ENCODE measurements around the gene PSMB9. TPM values are rescaled to one million over a fixed set of nuclear protein-coding genes. Genes with fewer than 3 reads are reported as not detected.
"Not testable (repeated sequence)": the region's sequence is repeated elsewhere in the genome, so short reads cannot be mapped to it uniquely, and the experiment has no call there.

The PSMB9 gene
- total RNA-seq (ENCODE audit: low replicate concordance) = 5.7 and 16.9 TPM in 2 replicates
- long read RNA-seq, transcript PSMB9-207 (6 exons, 782 nt) = major isoform, 14 of 14 reads
- long read RNA-seq, partial matches to known transcripts = 0 of 14 reads
- long read RNA-seq, other reads (novel, unspliced or antisense) = 0 of 14 reads

- peaks cover 91% of the 10 kb centered on the region for H3K27me3 Mint-ChIP-seq
- H3K9me3 Mint-ChIP-seq = no peaks in the 10 kb centered on the region
- peak within 1 kb of the TSS; percentile 99 for H3K27ac Mint-ChIP-seq
- peaks cover 4% of the 10 kb centered on the region for H3K36me3 Mint-ChIP-seq
- TF ChIP-seq, protein P1, sequence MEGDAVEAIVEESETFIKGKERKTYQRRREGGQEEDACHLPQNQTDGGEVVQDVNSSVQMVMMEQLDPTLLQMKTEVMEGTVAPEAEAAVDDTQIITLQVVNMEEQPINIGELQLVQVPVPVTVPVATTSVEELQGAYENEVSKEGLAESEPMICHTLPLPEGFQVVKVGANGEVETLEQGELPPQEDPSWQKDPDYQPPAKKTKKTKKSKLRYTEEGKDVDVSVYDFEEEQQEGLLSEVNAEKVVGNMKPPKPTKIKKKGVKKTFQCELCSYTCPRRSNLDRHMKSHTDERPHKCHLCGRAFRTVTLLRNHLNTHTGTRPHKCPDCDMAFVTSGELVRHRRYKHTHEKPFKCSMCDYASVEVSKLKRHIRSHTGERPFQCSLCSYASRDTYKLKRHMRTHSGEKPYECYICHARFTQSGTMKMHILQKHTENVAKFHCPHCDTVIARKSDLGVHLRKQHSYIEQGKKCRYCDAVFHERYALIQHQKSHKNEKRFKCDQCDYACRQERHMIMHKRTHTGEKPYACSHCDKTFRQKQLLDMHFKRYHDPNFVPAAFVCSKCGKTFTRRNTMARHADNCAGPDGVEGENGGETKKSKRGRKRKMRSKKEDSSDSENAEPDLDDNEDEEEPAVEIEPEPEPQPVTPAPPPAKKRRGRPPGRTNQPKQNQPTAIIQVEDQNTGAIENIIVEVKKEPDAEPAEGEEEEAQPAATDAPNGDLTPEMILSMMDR (conservative IDR thresholded peaks at IDR 0.05) = peak; percentile 69
- H3K4me3 Mint-ChIP-seq = peak within 1 kb of the TSS; percentile 98
- peak; percentile 87 for DNase-seq (ENCODE audit: extremely low spot score, unreplicated experiment)
- H3K4me1 Mint-ChIP-seq (ENCODE audit: unreplicated experiment) = no peaks in the 10 kb centered on the region
These were observed at the start of gene PSMB9, which contains the start of gene TAP1 for GRCh38 chr6:32853541-32854375. TSS of gene PSMB9 (plus strand) at chr6:32854192. CDS start at chr6:32854230, 38 bp downstream. TSS of gene TAP1 (minus strand) at chr6:32853704. CDS start at chr6:32853636, 68 bp downstream.

- H3K36me3 Mint-ChIP-seq; H3K27ac Mint-ChIP-seq; DNase-seq (ENCODE audit: extremely low spot score, unreplicated experiment); H3K9me3 Mint-ChIP-seq; H3K4me3 Mint-ChIP-seq; H3K4me1 Mint-ChIP-seq (ENCODE audit: unreplicated experiment): not testable (repeated sequence)
- peaks cover 65% of the 10 kb centered on the region for H3K27me3 Mint-ChIP-seq
These were observed 48.6 kb upstream of the PSMB9 start for GRCh38 chr6:32805404-32805803.

DNA sequence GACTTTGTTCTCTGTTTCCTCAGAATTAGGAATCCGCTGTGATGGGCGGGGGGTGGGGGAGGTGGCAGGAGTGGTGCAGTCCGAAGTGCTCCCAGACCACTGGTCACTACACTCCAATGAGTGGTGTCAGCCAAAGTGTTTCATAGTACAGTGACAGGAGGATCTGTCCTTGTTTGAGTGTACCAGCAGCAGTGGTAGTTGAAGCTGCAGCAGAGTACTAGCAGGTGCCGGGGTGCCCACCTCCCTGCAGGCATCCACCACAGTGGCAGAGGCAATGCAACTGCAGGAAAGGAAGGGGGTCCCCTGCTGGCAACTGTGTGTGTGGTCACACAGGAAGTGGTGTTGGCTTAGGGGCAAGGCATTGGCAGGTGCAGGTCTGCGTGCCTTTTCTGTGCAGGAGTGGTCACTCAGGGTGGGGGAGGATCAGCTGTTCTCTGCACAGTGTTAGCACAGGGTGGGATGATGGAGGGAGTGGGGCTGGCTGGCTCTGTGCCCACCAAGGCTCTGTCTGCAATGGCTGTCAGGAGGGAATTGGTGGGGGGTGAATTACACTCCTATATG is 46.9 kb upstream of the PSMB9 start:
- no peak for DNase-seq (ENCODE audit: extremely low spot score, unreplicated experiment)
- no peak overlapping the region for H3K4me3 Mint-ChIP-seq
- H3K27me3 Mint-ChIP-seq = peaks cover 54% of the 10 kb centered on the region
- no peaks in the 10 kb centered on the region for H3K4me1 Mint-ChIP-seq (ENCODE audit: unreplicated experiment)
- TF ChIP-seq, protein P1 (conservative IDR thresholded peaks at IDR 0.05) = no peak
- no peaks in the 10 kb centered on the region for H3K9me3 Mint-ChIP-seq
- no peak overlapping the region for H3K27ac Mint-ChIP-seq
- H3K36me3 Mint-ChIP-seq = no peaks in the 10 kb centered on the region

DNA sequence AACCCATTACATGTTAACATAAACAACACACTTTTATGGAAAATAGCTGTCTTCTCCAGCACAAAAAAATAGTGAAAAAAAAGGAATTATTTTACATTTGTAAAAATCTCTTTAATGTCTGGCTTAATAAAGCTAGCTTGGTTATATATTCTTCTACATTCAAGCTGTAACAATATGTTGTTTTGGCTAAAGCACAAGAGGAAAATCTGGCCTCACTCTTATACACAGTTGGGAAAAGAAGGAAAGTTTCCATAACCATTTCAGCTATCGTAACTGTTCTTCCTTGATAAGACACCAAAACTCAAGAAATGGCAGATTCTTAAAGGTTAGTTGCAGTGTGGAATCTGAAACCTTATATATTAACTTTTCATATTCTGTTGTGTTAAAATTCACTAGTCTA is 44.8 kb upstream of the PSMB9 start:
- Mint-ChIP-seq H3K27ac (no peak overlapping the region), H3K4me3 (no peak overlapping the region), H3K27me3 (peaks cover 48% of the 10 kb centered on the region), H3K36me3 (no peaks in the 10 kb centered on the region), H3K4me1 (ENCODE audit: unreplicated experiment) (no peaks in the 10 kb centered on the region), H3K9me3 (no peaks in the 10 kb centered on the region)
- no peak for DNase-seq (ENCODE audit: extremely low spot score, unreplicated experiment)
- TF ChIP-seq, protein P1 (conservative IDR thresholded peaks at IDR 0.05) = no peak

DNA sequence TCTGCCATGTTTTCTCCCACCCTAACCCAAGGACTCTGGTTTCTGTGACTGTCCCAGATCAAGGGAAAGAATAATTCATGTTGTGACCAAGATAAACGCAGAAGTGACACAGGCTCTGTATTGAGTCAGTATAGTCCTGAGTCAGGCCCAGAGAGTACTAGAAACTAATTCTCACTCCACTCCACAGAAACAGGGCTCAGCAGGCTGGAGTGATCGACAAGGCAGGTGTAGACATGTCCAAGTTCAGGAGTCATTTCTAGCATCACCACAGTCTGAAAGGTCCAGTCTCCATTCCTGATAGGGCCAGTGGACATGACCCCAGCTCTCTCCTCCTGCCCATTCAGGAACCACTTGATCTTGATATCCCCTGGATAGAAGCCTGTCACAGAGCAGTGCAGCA is 39.8 kb upstream of the PSMB9 start:
- Mint-ChIP-seq H3K27me3 (peaks cover 22% of the 10 kb centered on the region), H3K9me3 (peaks cover 8% of the 10 kb centered on the region), H3K4me3 (no peak overlapping the region), H3K4me1 (ENCODE audit: unreplicated experiment) (no peaks in the 10 kb centered on the region), H3K36me3 (no peaks in the 10 kb centered on the region), H3K27ac (no peak overlapping the region)
- DNase-seq (ENCODE audit: extremely low spot score, unreplicated experiment) = no peak
- TF ChIP-seq, protein P1 (conservative IDR thresholded peaks at IDR 0.05) = no peak

DNA sequence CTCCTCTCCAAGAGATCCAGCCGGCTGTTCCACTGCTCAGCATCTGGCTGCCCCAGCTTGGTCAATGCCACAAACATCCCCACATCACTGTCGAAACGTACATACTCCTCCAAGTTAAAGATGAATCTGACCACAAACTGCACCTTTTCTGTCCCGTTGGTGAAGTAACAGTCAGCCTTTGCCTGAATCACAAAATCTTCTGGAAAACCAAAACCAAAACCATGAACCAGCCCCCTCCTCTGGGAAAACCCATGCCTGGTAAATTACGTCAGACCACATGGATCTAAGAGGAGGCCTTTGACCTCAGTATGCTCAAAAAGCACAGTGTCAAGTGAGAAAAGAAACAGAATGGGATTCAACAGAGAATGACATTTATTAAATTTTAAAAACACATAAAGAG is 38.9 kb upstream of the PSMB9 start:
- Mint-ChIP-seq H3K4me3 (no peak overlapping the region), H3K27ac (peak overlapping the region; percentile 99), H3K36me3 (no peaks in the 10 kb centered on the region), H3K4me1 (ENCODE audit: unreplicated experiment) (no peaks in the 10 kb centered on the region), H3K9me3 (peaks cover 8% of the 10 kb centered on the region), H3K27me3 (peaks cover 22% of the 10 kb centered on the region)
- TF ChIP-seq, protein P1 (conservative IDR thresholded peaks at IDR 0.05) = no peak
- DNase-seq (ENCODE audit: extremely low spot score, unreplicated experiment) = no peak
